Ovary (tissue), 9 donors: ENCODE measurements around the gene BLOC1S1. TPM values are rescaled to one million over a fixed set of nuclear protein-coding genes. Genes with fewer than 3 reads are reported as not detected.

Experiments
- DNase-seq, 5 donors: peaks; one replicate each; pipeline ENCODE4 v3.0.0-alpha.2; 2019 to 2020
- H3K27ac ChIP-seq, 2 donors: fragments of 200-600 bp; one replicate each; pipeline versions ENCODE4 v1.5.1 to v1.8.0; 2019 to 2022
- H3K27me3 ChIP-seq: fragments of 200-600 bp; one replicate; pipeline ENCODE4 v1.8.0; 2022
- H3K36me3 ChIP-seq: fragments of 200-600 bp; sonication (generic); one replicate; pipeline ENCODE4 v1.5.1; 2019
- H3K4me1 ChIP-seq: one replicate; pipeline ENCODE4 v1.8.1; 2013; ENCODE audit warnings: mild to moderate bottlenecking, moderate library complexity; ENCODE audit not compliant: insufficient read depth
- H3K4me3 ChIP-seq: fragments of 200-600 bp; sonication (generic); one replicate; pipeline ENCODE4 v1.5.1; 2017
- H3K9me3 ChIP-seq, 2 donors: fragments of 200-600 bp in 1 of 2; sonication (generic) in 1 of 2; one replicate each; pipeline versions ENCODE4 v1.5.1 to v1.8.1; 2013 to 2019; ENCODE audit warnings: mild to moderate bottlenecking in 1 of 2, moderate library complexity in 1 of 2
- EP300 ChIP-seq: sonication (generic); formaldehyde crosslinking; IDR thresholded peaks from one replicate; pipeline ENCODE4 v1.6.1; 2017; ENCODE audit warnings: antibody characterized with exemption
- POLR2A ChIP-seq: fragments of 450-650 bp; IDR thresholded peaks from one replicate; pipeline ENCODE4 v1.6.1; 2017; ENCODE audit warnings: antibody characterized with exemption, mild to moderate bottlenecking, moderate library complexity
- WGBS, 3 donors: extraction: QIAGEN DNeasy Blood & Tissue Kit in 1 of 3; methylation state at CpG; one replicate each; pipeline versions ENCODE4 v1.1.5 to v1.1.7; 2013 to 2017; 5-methylcytosine and 5-hydroxymethylcytosine counted together
- intact Hi-C, 4 donors: fragments of 100-400 bp; cut with DNase I; formaldehyde crosslinking; loops; one replicate each; pipeline versions ENCODE4 v1.11.0 to v1.15.1; 2022 to 2023
- polyA plus RNA-seq, 2 donors: library from polyadenylated mRNA; stranded (reverse); fragments of 200-250 nt in 1 of 2; fragments of 350-450 nt in 1 of 2; fragmentation: Illumina TruSeq in 1 of 2; extraction: RNeasy Lipid Tissue Mini Kit (QIAGEN cat#74804) in 1 of 2; gene quantifications; one replicate each; pipeline ENCODE4 v1.2.3, GENCODE V29; 2013 to 2014
- total RNA-seq, 7 donors: library from RNA; depleted of rRNA in 2 of 7; stranded (reverse); fragments of >200 nt in 2 of 7; fragmentation: NEBNext Ultra II Directional in 3 of 7; extraction: Animal tissue kit (Norgen Biotek cat#: 25700) in 3 of 7; gene quantifications; one replicate each; pipeline versions ENCODE4 v1.1.0 to v1.2.4, GENCODE V29; 2016 to 2023
- TF ChIP-seq, protein P1 (sequence below), 3 donors: fragments of 450-650 bp in 2 of 3; fragments of 200-600 bp in 1 of 3; IDR thresholded peaks; one replicate each; pipeline versions ENCODE4 v1.5.1 to v1.8.0; 2016 to 2022; ENCODE audit warnings: antibody characterized with exemption in 3 of 3, mild to moderate bottlenecking in 1 of 3
- donor health status: DM: no; HTN: no; CAD: no; lungs with moderate emphysema.
- donor health status: DM: no; HTN: no; CAD: no.
- donor health status: Bipolar disorder and iron deficiency.
- donor health status: DM: yes; HTN: yes; CAD: no.
- donor health status: DM: no; HTN: no; CAD: no.
- donor health status: DM: yes; HTN: yes; CAD: no.

Gene BLOC1S1
- total and polyA plus RNA-seq, 9 donors: 96.0 to 214 (median 120) TPM

DNA sequence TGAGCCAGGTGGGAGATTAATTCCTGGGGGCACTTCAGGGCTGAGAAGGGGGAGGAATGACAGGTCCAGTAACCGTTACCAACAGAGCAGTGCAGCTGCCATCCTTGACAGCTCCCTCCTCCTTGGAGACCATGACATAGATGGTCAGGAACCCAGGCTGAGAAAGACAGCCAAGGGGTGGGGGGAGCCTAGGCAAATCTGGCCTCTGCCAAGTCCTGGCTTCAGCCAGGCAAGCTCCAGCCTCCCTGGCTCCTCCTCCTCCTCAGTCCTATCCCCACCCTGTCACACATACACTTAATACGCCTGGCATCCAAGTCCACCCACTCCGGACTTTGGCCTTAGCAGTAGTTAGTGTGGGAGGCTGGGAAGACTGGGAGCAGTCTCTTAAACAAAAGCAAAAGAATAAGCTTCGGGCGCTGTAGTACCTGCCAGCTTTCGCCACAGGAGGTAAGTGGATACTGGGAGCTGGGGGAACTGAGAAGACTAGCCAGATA is 4.3 kb downstream of the BLOC1S1 start, which contains the start of gene RDH5:
Gene RDH5, plus strand, starts transcription at position 323 of the 494 bp plus-strand sequence. CDS start 792 bp downstream, outside the sequence.
- intact Hi-C loops: no loop called here

DNA sequence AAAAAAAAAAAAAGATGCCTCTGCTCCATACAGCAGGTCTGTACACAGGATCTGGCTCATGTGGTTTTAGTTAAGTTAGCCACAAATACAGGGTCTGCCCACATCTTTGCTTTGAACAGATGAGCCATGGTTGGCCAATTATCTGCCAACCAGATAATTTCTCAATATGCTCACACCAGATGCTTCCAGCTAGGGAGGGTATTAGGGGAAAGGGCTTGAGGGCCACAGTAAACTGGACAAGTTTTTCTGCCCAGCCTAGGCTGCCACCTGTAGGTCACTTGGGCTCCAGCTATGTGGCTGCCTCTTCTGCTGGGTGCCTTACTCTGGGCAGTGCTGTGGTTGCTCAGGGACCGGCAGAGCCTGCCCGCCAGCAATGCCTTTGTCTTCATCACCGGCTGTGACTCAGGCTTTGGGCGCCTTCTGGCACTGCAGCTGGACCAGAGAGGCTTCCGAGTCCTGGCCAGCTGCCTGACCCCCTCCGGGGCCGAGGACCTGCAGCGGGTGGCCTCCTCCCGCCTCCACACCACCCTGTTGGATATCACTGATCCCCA is 5.1 kb downstream of the BLOC1S1 start:
- no peak for TF ChIP-seq EP300
- TF ChIP-seq, protein P1, sequence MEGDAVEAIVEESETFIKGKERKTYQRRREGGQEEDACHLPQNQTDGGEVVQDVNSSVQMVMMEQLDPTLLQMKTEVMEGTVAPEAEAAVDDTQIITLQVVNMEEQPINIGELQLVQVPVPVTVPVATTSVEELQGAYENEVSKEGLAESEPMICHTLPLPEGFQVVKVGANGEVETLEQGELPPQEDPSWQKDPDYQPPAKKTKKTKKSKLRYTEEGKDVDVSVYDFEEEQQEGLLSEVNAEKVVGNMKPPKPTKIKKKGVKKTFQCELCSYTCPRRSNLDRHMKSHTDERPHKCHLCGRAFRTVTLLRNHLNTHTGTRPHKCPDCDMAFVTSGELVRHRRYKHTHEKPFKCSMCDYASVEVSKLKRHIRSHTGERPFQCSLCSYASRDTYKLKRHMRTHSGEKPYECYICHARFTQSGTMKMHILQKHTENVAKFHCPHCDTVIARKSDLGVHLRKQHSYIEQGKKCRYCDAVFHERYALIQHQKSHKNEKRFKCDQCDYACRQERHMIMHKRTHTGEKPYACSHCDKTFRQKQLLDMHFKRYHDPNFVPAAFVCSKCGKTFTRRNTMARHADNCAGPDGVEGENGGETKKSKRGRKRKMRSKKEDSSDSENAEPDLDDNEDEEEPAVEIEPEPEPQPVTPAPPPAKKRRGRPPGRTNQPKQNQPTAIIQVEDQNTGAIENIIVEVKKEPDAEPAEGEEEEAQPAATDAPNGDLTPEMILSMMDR (IDR thresholded peaks at IDR 0.05): peak in 1 of 3 donors; percentile 28
- Histone ChIP-seq H3K4me1 (peaks cover 8% of the 10 kb centered on the region), H3K36me3 (no peaks in the 10 kb centered on the region), H3K27ac (no peak overlapping the region), H3K27me3 (no peaks in the 10 kb centered on the region), H3K9me3 (no peaks in the 10 kb centered on the region), H3K4me3 (no peak overlapping the region)
- intact Hi-C loops: no loop called here
- peak in 3 of 5 donors; percentile 47 to 72 (median 58) for DNase-seq
- 18 to 32% (median 22%) methylated on average over 9 of the region's 9 CpGs for WGBS, 3 donors

More for the DNA sequence above, 4.3 kb downstream of the BLOC1S1 start, which contains the start of gene RDH5:
- H3K36me3 ChIP-seq: no peaks in the 10 kb centered on the region
- no peaks in the 10 kb centered on the region for H3K9me3 ChIP-seq
- peak within 1 kb of the TSS; percentile 40 to 47 for H3K27ac ChIP-seq
- H3K4me1 ChIP-seq: peaks cover 12% of the 10 kb centered on the region
- no peaks in the 10 kb centered on the region for H3K27me3 ChIP-seq
- TF ChIP-seq, protein P1 (IDR thresholded peaks at IDR 0.05): no peak
- TF ChIP-seq POLR2A: no peak
- TF ChIP-seq EP300: no peak
- H3K4me3 ChIP-seq: no peak within 1 kb of the TSS
- DNase-seq: peak in 1 of 5 donors; percentile 62
- 12 to 24% (median 23%) methylated on average over 6 of the region's 6 CpGs for WGBS, 3 donors

DNA sequence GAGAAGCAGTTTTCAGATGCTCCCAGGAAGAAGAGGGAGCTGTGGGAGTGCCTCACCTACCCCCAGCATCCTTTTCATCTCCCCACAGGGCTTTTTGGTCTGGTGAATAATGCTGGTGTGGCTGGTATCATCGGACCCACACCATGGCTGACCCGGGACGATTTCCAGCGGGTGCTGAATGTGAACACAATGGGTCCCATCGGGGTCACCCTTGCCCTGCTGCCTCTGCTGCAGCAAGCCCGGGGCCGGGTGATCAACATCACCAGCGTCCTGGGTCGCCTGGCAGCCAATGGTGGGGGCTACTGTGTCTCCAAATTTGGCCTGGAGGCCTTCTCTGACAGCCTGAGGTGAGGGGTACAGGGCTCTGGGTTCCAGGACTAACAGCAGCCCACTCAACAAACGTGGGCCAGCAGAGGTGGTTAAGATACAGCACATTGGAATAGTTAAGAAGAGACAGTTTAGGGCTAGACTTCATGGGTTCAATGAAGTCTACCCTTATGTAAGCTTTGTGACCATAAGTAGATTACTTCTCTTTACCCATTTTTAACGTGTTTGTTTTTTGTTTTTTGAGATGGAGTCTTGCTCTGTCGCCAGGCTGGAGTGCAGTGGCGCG is 5.9 kb downstream of the BLOC1S1 start:
- Histone ChIP-seq H3K4me3 (no peak overlapping the region), H3K4me1 (peaks cover 8% of the 10 kb centered on the region), H3K36me3 (no peaks in the 10 kb centered on the region), H3K27me3 (no peaks in the 10 kb centered on the region), H3K27ac (no peak overlapping the region), H3K9me3 (no peaks in the 10 kb centered on the region)
- WGBS, 3 donors: 56 to 69% (median 62%) methylated on average over 14 of the region's 14 CpGs
- TF ChIP-seq POLR2A (no peak), EP300 (no peak)
- TF ChIP-seq, protein P1 (IDR thresholded peaks at IDR 0.05): no peak
- intact Hi-C loops: no loop called here
- no peak for DNase-seq

DNA sequence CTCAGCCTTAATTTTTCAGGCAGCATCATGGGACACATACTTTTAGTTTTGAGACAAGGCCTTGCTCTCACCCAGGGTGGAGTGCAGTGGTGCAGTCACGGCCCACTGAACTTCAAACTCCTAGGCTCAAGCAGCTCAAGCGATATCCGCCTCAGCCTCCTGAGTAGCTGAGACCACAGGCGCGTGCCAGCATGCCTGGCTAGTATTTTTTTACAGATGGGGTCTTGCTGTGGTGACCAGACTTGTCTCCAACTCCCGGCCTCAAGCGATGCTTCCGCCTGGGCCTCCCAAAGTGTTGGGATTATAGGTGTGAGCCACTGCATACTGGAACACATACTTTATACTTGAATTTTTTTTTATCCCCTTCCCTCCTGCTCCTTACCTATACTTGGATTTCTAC is 7.1 kb downstream of the BLOC1S1 start:
- Histone ChIP-seq H3K27me3 (no peaks in the 10 kb centered on the region), H3K4me1 (peaks cover 12% of the 10 kb centered on the region), H3K36me3 (no peaks in the 10 kb centered on the region), H3K27ac (no peak overlapping the region), H3K9me3 (no peaks in the 10 kb centered on the region), H3K4me3 (no peak overlapping the region)
- DNase-seq: peak in 3 of 5 donors; percentile 11 to 21 (median 21)
- intact Hi-C loops: no loop called here
- WGBS, 3 donors: 88 to 95% (median 94%) methylated on average over 8 of the region's 8 CpGs
- TF ChIP-seq EP300 (no peak), POLR2A (no peak)
- TF ChIP-seq, protein P1 (IDR thresholded peaks at IDR 0.05): no peak
